Measurements from ENCODE around the gene PKN1. TPM values are rescaled to one million over a fixed set of nuclear protein-coding genes. Genes with fewer than 3 reads are reported as not detected.

Gene PKN1
- 123 and 166 TPM in 2 replicates for total RNA-seq

DNA sequence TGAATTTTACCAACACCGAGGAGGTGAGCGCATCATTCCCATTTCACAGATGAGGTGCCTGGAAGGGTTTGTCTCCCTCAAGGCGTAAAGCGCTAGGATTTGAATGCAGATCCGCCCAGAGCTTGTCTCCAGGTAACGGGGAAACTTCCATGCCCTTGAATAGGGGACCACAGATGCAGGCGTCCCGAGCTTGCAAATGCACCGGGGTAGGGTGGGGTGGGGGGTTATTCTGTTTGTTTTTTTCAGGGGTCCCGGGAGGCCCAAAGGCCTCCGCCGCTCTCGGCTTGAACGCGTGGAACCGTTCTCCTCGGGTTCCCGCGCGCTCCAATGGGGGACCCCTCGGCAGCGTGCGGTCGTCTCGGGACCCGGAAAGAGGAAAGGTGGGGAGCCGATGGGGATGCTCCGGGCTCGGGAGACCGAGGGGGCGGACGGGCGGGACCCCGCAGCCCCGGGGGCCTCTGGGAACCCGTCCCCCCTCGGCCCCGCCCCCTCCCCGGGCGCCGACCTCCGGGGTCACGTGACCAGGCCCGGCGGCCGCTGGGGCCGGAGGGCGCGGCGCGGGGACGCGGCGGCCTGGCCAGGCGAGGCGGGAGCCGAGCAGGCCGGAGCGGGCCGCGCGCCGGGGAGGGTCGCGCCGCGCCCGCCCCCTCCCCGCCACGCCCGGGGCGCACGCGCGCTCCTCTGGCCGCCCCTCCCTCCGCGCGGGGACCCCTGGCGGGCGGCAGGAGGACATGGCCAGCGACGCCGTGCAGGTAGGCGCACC is at the start of gene PKN1:
Gene PKN1 (plus strand): TSS at position 516 of the 763 bp plus-strand sequence. CDS start 216 bp downstream, at position 732.

GRCh38 chr19:14419106-14419813 is 13.8 kb upstream of the PKN1 start, which contains the start of gene DDX39A:
Gene DDX39A (minus strand): TSS chr19:14419341. CDS start chr19:14413220, 6,121 bp downstream.

GRCh38 chr19:14475251-14476073 is 42.4 kb downstream of the PKN1 start, which contains the start of gene PTGER1:
Gene PTGER1 (minus strand): TSS chr19:14475354. CDS start chr19:14474320, 1,034 bp downstream.

GRCh38 chr19:14496029-14496833 is 63.1 kb downstream of the PKN1 start, which contains the start of gene GIPC1:
Gene GIPC1 (minus strand): TSS chr19:14496127. CDS start chr19:14482976, 13,151 bp downstream.

GRCh38 chr19:14517840-14518505 is 84.9 kb downstream of the PKN1 start, which contains the start of gene DNAJB1:
Gene DNAJB1 (minus strand): TSS chr19:14518397. CDS start chr19:14518349, 48 bp downstream.

Other genes with a start within 250 kb of the PKN1 start
- 1.5 and 5.0 TPM in 2 replicates for gene ADGRL1, start 227.1 kb upstream of the PKN1 start, total RNA-seq
- 10.4 and 37.4 TPM in 2 replicates for gene ADGRE5, start 51.9 kb upstream of the PKN1 start, total RNA-seq
- gene DDX39A, start 14.0 kb upstream of the PKN1 start, total RNA-seq, result 30.0 and 43.6 TPM in 2 replicates
- gene PTGER1, start 42.0 kb downstream of the PKN1 start, total RNA-seq, result 1.2 and 5.6 TPM in 2 replicates
- gene GIPC1, start 62.8 kb downstream of the PKN1 start, total RNA-seq, result 116 and 159 TPM in 2 replicates
- gene DNAJB1, start 85.1 kb downstream of the PKN1 start, total RNA-seq, result 51.9 and 53.4 TPM in 2 replicates
- gene TECR, start 96.3 kb downstream of the PKN1 start, total RNA-seq, result 14.6 and 21.3 TPM in 2 replicates
- 97.1 and 216 TPM in 2 replicates for gene NDUFB7, start 138.8 kb downstream of the PKN1 start, total RNA-seq
- gene CLEC17A, start 149.8 kb downstream of the PKN1 start, total RNA-seq, result not detected in 2 replicates
- gene ADGRE3, start 241.5 kb downstream of the PKN1 start, total RNA-seq, result not detected in 2 replicates